Stimulated activated CD8-positive, alpha-beta memory T cell treated with anti-CD3 and anti-CD28 coated beads, Interleukin-12 subunit alpha, Interleukin-12 subunit beta, amount 100 ng/mL, for 4 hours (primary cell): ENCODE data around the gene ALDH7A1.
"Not testable (repeated sequence)": the region's sequence is repeated elsewhere in the genome, so short reads cannot be mapped to it uniquely, and the experiment has no call there.

Experiments used
- DNase-seq: peaks from one replicate; pipeline ENCODE4 v3.0.0-alpha.2; 2020; ENCODE audit warnings: low read depth

The ALDH7A1 gene

GRCh38 chr5:126534553-126534952 lies 60.5 kb downstream of the ALDH7A1 start:
- no peak for DNase-seq

GRCh38 chr5:126531543-126532120 lies 63.4 kb downstream of the ALDH7A1 start:
- no peak for DNase-seq

- DNase-seq: no peak
These were observed 67.1 kb downstream of the ALDH7A1 start for GRCh38 chr5:126527892-126528291.

- DNase-seq: no peak
These were observed 67.9 kb downstream of the ALDH7A1 start for GRCh38 chr5:126527158-126527557.

- DNase-seq: no peak
These were observed 68.5 kb downstream of the ALDH7A1 start for GRCh38 chr5:126526493-126526892.

- DNase-seq: no peak
These were observed 69.3 kb downstream of the ALDH7A1 start for GRCh38 chr5:126525630-126526245.

- no peak for DNase-seq
These were observed 71.1 kb downstream of the ALDH7A1 start for GRCh38 chr5:126523818-126524510.

- DNase-seq: no peak
These were observed 73.9 kb downstream of the ALDH7A1 start for GRCh38 chr5:126521130-126521529.

- no peak for DNase-seq
These were observed 74.4 kb downstream of the ALDH7A1 start for GRCh38 chr5:126520593-126520953.

- no peak for DNase-seq
These were observed 75.1 kb downstream of the ALDH7A1 start for GRCh38 chr5:126519637-126520592.

GRCh38 chr5:126519223-126519622 lies 75.8 kb downstream of the ALDH7A1 start:
- DNase-seq: not testable (repeated sequence)

- no peak for DNase-seq
These were observed 78.2 kb downstream of the ALDH7A1 start for GRCh38 chr5:126516852-126517251.

GRCh38 chr5:126516133-126516532 lies 78.9 kb downstream of the ALDH7A1 start:
- no peak for DNase-seq

- no peak for DNase-seq
These were observed 79.7 kb downstream of the ALDH7A1 start for GRCh38 chr5:126515337-126515736.

GRCh38 chr5:126514558-126515141 lies 80.4 kb downstream of the ALDH7A1 start:
- no peak for DNase-seq

GRCh38 chr5:126514131-126514557 lies 80.9 kb downstream of the ALDH7A1 start:
- no peak for DNase-seq

- no peak for DNase-seq
These were observed 81.3 kb downstream of the ALDH7A1 start for GRCh38 chr5:126513703-126514102.

GRCh38 chr5:126513302-126513701 lies 81.7 kb downstream of the ALDH7A1 start:
- no peak for DNase-seq

- no peak for DNase-seq
These were observed 82.6 kb downstream of the ALDH7A1 start for GRCh38 chr5:126512451-126512850.

- no peak for DNase-seq
These were observed 83.1 kb downstream of the ALDH7A1 start for GRCh38 chr5:126511961-126512360.

- no peak for DNase-seq
These were observed 85.7 kb downstream of the ALDH7A1 start for GRCh38 chr5:126509339-126509738.

- DNase-seq: no peak
These were observed 86.1 kb downstream of the ALDH7A1 start for GRCh38 chr5:126508962-126509279.
